HEK293 (cell line): ENCODE data around the gene SLC22A3.

Source experiments
- BCL11B ChIP-seq: fragments of 450-650 bp; formaldehyde crosslinking; IDR thresholded peaks from 2 replicates; pipeline ENCODE4 v1.5.1; 2016; ENCODE audit warnings: low read depth, missing biosample characterization, missing genetic modification characterization
- CTCF ChIP-seq: fragments of 450-650 bp; formaldehyde crosslinking; IDR thresholded peaks from 2 replicates; pipeline ENCODE4 v1.5.1; 2016; ENCODE audit warnings: missing biosample characterization, missing genetic modification characterization
- KLF9 ChIP-seq: fragments of 450-650 bp; formaldehyde crosslinking; IDR thresholded peaks from 2 replicates; pipeline ENCODE4 v1.5.1; 2016; ENCODE audit warnings: missing biosample characterization, missing genetic modification characterization, low read depth
- REST ChIP-seq: fragments of 450-650 bp; formaldehyde crosslinking; IDR thresholded peaks from 2 replicates; pipeline ENCODE4 v1.5.1; 2016; ENCODE audit warnings: missing biosample characterization, missing genetic modification characterization
- WT1 ChIP-seq: fragments of 450-650 bp; formaldehyde crosslinking; IDR thresholded peaks from 2 replicates; pipeline ENCODE4 v1.5.1; 2016; ENCODE audit warnings: missing biosample characterization, missing genetic modification characterization
- ZNF10 ChIP-seq: fragments of 450-650 bp; formaldehyde crosslinking; IDR thresholded peaks from 2 replicates; pipeline ENCODE4 v1.5.1; 2017; ENCODE audit warnings: missing biosample characterization, missing genetic modification characterization
- ZNF138 ChIP-seq: fragments of 450-650 bp; formaldehyde crosslinking; IDR thresholded peaks from 2 replicates; pipeline ENCODE4 v1.5.1; 2016; ENCODE audit warnings: missing biosample characterization, missing genetic modification characterization, borderline replicate concordance
- ZNF148 ChIP-seq: fragments of 450-650 bp; formaldehyde crosslinking; IDR thresholded peaks from 2 replicates; pipeline ENCODE4 v1.5.0; 2017; ENCODE audit warnings: missing biosample characterization, missing genetic modification characterization, borderline replicate concordance
- ZNF175 ChIP-seq: fragments of 450-650 bp; formaldehyde crosslinking; IDR thresholded peaks from 2 replicates; pipeline ENCODE4 v1.5.1; 2016; ENCODE audit warnings: missing biosample characterization, missing genetic modification characterization
- ZNF211 ChIP-seq: fragments of 450-650 bp; formaldehyde crosslinking; IDR thresholded peaks from 2 replicates; pipeline ENCODE4 v1.5.1; 2016; ENCODE audit warnings: low read depth, missing biosample characterization, missing genetic modification characterization
- ZNF37A ChIP-seq: fragments of 450-650 bp; IDR thresholded peaks from 2 replicates; pipeline ENCODE4 v1.5.1; 2018; ENCODE audit warnings: missing biosample characterization, missing genetic modification characterization
- ZNF621 ChIP-seq: fragments of 450-650 bp; formaldehyde crosslinking; IDR thresholded peaks from 2 replicates; pipeline ENCODE4 v1.5.1; 2017; ENCODE audit warnings: missing biosample characterization, missing genetic modification characterization
- ZNF664 ChIP-seq: fragments of 450-650 bp; formaldehyde crosslinking; IDR thresholded peaks from 2 replicates; pipeline ENCODE4 v1.5.1; 2016; ENCODE audit warnings: missing biosample characterization, missing genetic modification characterization
- ZNF785 ChIP-seq: fragments of 450-650 bp; formaldehyde crosslinking; IDR thresholded peaks from 2 replicates; pipeline ENCODE4 v1.5.1; 2016; ENCODE audit warnings: missing biosample characterization, missing genetic modification characterization

GRCh38 chr6:160337301-160337700, 10.9 kb upstream of the SLC22A3 start:
- TF ChIP-seq ZNF621 (no peak), ZNF37A (tag by site-specific recombination) (no peak), KLF9 (no peak), CTCF (no peak), ZNF148 (tag by site-specific recombination) (no peak), ZNF175 (tag by site-specific recombination) (no peak), ZNF10 (tag by site-specific recombination) (no peak), ZNF664 (no peak), WT1 (tag by site-specific recombination) (no peak), ZNF138 (tag by site-specific recombination) (no peak), ZNF785 (tag by site-specific recombination) (no peak), BCL11B (tag by site-specific recombination) (no peak), ZNF211 (tag by site-specific recombination) (no peak), REST (tag by site-specific recombination) (no peak)
